SH-SY5Y (cell line): ENCODE measurements around the gene DDX42.

Experiments used
- GATA2 ChIP-seq: IDR thresholded peaks from 2 replicates; pipeline ENCODE4 v1.6.1; 2011; ENCODE audit warnings: mild to moderate bottlenecking, low read depth, low read length
- GATA3 ChIP-seq: IDR thresholded peaks from 2 replicates; pipeline ENCODE4 v1.6.1; 2011; ENCODE audit warnings: low read depth, mild to moderate bottlenecking, low read length, moderate library complexity

The DDX42 gene

DNA sequence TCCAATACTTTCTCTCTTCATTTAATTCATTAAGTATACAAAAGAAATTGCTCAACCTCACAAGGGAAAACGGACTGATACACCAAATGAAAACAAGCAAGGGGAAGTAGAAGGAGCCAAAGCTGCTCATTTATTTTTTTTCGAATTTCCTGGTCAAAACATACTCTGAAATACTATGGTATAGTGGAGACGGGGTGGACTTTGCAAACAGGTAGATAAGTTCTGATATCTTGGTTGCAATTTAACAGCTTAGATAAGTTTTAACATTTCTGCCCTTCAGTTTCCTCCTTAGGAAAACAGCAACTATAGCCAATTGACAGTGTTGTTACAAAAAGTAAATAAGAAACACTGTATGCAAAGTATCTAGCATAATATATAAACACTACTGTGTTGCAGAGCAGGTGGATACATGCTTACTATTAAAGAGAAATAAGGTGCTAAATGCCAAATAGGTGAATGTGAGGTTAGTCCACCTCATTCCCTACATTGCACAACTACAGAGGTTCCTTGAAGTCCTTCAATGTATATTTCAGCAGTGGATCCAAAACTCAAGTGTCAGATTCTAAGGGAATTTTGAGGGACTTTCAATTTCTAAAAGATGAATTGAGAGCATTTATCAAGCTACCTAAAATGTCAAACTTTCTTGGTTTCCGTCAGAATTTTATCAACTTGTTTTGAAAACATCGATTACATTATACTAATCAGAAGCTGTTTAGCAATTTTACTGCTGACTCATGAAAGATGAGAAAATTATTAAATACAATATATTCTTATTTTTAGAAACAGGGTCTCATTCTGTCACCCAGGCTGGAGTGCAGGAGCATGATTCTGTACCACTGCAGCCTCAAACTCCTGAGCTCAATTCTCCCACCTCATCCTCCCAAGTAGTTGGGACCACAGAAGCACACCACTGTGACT lies 11.6 kb upstream of the DDX42 start:
- TF ChIP-seq GATA2 (no peak), GATA3 (no peak)

DNA sequence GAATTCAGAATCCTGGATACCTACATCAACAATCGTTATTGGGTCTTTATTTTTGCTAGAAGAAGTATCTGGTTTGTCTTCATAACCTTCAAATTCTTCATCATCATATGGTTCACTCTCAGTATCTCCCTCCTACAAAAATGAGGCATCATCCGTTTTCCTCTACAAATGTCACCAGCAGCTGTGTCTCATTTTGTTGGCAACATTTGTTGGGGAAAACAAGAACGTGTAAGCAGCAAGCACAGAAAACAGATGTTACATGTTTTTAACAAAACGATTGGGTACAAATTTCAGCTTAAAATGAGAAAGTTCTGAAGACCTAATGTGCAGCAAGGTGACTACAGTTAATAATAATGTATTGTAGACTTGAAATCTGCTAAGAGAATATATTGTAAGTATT lies 9.3 kb upstream of the DDX42 start:
- TF ChIP-seq GATA3 (no peak), GATA2 (no peak)

GRCh38 chr17:63766754-63767153 lies 7.2 kb upstream of the DDX42 start:
- TF ChIP-seq GATA3: no peak
- TF ChIP-seq GATA2: no peak

DNA sequence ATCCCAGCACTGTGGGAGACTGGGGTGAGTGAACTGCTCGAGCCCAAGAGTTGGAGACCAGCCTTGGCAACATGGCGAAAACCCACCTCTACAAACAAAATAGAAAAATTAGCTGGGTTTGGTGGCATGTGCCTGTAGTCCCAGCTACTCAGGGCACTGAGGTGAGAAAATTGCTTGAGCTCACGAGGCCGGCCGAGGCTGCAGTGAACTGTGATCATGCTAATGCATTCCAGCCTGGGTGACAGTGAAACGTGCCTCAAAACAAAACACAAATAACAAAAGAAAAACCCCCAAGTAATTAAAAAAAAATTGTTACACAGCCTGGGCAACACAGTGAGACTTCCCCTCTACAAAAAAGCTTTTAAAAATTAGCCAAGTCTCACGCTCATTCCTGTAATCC lies 5.5 kb upstream of the DDX42 start:
- TF ChIP-seq GATA2 (no peak), GATA3 (no peak)

DNA sequence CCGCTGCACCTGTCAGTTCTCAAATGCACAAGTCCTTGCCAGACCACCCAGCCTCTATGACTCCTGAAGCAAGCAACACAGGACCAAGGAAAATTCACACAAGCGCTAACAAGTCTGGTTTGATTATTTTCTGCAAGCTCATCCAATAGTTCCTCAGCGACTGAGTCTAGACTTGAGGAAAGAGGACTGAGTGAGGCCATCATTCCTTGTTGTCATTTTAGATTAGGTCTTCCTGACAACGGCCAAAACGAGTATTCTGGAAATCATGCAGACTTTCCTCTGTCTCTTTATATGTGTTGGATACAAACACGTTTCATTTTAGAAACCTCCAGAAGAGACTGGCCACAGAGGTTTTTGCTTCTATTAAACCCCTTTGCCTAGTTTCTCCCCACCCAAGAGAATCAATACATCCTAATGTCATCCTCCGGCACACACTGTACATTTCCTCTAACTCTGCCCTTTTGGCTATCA lies 1.1 kb upstream of the DDX42 start:
- TF ChIP-seq GATA2 (no peak), GATA3 (no peak)

DNA sequence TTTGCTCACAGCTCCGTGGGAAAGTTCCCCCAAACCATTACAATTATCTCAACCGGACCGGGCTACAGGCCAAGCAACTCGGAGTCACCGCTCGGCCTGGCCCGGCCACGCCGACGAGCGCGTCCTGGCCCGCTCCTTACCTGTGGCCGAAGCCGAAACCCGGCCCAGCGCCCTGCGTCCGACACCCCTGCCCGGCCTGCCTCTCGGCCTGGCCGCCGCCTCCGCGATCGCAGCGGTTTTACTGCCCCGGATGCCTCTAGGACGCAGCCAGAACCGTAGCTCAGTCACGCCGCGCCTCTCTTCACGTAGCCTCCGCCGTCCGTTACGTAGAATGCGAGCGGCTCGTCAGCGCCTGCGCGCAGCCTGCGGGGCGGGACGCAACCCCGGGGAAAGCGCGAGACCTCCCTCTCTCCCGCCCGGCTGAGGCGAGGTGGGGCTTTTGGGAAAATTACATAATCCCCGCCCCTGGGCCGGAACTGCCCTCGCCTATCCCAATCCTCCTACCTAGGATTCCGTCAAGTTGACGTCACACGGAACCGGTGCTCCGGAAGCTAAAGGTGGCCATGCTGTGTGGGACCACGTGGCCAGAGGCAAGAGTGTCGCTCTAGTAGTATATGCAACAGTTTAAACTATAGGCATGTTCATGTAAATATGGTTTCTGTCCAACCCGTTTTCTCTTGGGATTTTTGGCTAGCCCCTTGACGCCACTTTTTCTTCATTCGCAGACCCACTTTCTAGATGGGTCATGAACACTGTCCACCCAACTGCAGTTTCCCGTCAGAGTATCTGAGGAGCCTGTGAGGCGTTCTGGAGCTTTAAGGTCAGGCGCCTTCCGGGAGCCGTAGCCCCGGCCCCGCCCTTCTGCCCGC lies 464 bp upstream of the DDX42 start, which contains the start of gene CCDC47:
CCDC47 (minus strand) TSS at position 326 of the 869 bp plus-strand sequence. CDS start 7,422 bp downstream, outside the sequence.
- TF ChIP-seq GATA2: no peak; the same call in 1 of the 2 replicates
- TF ChIP-seq GATA3: no peak

DNA sequence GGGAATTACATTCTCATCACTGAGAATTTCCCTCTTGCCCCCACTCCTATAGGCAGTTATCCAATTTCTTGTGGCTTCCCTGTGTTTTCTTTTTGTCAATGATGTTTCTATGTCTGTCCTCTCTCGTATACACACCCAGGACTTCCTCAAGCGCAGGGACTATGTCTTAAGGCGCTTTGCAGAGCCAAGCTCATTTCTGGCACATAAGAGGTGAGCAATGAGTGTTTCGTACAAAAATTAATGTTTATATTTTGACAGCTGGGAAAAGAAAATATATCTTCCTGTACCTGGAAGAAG lies 947 bp downstream of the DDX42 start:
- TF ChIP-seq GATA2 (no peak), GATA3 (no peak)

DNA sequence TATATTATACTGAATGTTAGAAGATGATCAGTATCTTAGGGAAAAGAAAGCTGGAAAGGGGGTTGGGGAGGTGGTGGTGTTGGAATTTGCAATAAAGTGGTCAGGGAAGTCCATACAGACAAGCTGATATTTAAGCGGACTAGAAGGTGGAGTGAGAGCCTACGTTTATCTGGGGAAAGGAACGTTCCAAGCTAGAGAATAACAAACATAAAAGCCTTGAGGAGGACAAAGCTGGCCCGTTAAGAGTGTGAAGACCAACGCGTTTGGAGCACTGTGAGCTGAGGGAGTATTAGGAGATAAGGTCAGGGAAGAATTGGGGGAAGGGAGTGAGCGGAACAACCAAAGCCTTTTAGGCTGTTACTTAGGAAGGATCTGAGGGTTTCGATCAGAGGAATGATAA lies 1.4 kb downstream of the DDX42 start:
- no peak for TF ChIP-seq GATA3
- peak; percentile 25; the same call in 1 of the 2 replicates for TF ChIP-seq GATA2

GRCh38 chr17:63780507-63780906 lies 6.5 kb downstream of the DDX42 start:
- TF ChIP-seq GATA3 (no peak), GATA2 (no peak)

DNA sequence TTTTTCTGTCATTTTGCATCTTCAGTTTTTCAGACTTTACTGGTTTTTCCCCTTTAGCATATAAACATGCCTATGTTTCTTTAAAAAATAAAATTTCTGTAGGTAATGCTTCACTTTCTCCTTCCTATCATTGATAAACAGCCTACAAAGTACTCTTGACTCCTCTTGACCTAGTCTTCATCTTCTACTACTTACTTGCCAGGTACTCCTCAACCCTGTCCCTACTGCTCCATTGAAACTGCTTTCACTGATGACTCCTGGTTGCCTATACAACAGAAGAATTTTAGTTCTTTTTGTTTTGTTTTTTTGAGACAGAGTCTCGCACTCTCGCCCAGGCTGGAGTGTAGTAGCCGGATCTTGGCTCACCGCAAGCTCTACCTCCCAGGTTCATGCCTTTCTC lies 7.0 kb downstream of the DDX42 start:
- TF ChIP-seq GATA2 (no peak), GATA3 (no peak)

GRCh38 chr17:63783522-63783921 lies 9.6 kb downstream of the DDX42 start:
- TF ChIP-seq GATA2 (no peak), GATA3 (no peak)

GRCh38 chr17:63785556-63785955 lies 11.6 kb downstream of the DDX42 start:
- TF ChIP-seq GATA2 (no peak), GATA3 (no peak)

- TF ChIP-seq GATA3: no peak
- TF ChIP-seq GATA2: no peak
Observed at GRCh38 chr17:63786117-63786516, 12.1 kb downstream of the DDX42 start.

- TF ChIP-seq GATA3: no peak
- TF ChIP-seq GATA2: no peak
Observed at GRCh38 chr17:63786971-63787711, 13.2 kb downstream of the DDX42 start.

- TF ChIP-seq GATA3: no peak
Observed at GRCh38 chr17:63790057-63790456, 16.1 kb downstream of the DDX42 start.
